ENCODE measurements around the gene YY2. TPM values are rescaled to one million over a fixed set of nuclear protein-coding genes. Genes with fewer than 3 reads are reported as not detected.

YY2 gene
- total and polyA plus RNA-seq, 2 of the 8 experiments (the other 6 are each of a cell fraction or from before 2014, with no cell fraction given): 0.60 to 1.5 TPM

- WGBS, 2 experiments (ENCODE audit: extremely low coverage in 1 of 2, insufficient coverage in 1 of 2, insufficient read length in 1 of 2, insufficient replicate concordance in 2 of 2, low coverage in 1 of 2, low lambda C conversion rate in 2 of 2, missing lambda C conversion rate in 1 of 2): 89% methylated on average over 4 of the region's 4 CpGs; no CpG with 5 or more reads in 1 of the 2 experiments
- DNase-seq (ENCODE audit: low read depth in 1 of 2, low spot score in 2 of 2): no peak
- Histone ChIP-seq H3K18ac (ENCODE audit: extremely low read depth, low read length) (no peak overlapping the region), H2BK12ac (ENCODE audit: low read depth, low read length) (no peak overlapping the region), H3K23ac (ENCODE audit: insufficient read length) (no peak overlapping the region), H3K4me1 (replicated peaks in 1 of 4; ENCODE audit: control insufficient read depth in 3 of 4, insufficient read depth in 4 of 4, low read length in 3 of 4) (no peaks in the 10 kb centered on the region), H2BK20ac (ENCODE audit: low read length) (no peak overlapping the region), H3K79me1 (ENCODE audit: low read depth, low read length) (no peaks in the 10 kb centered on the region), H2AFZ (ENCODE audit: low read length) (no peak overlapping the region), H3K79me2 (ENCODE audit: control insufficient read depth in 1 of 2, insufficient read depth in 2 of 2, low read length in 2 of 2) (no peaks in the 10 kb centered on the region), H2BK120ac (replicated peaks; ENCODE audit: low read depth, low read length) (no peak overlapping the region), H3K23me2 (ENCODE audit: low read depth, low read length) (no peaks in the 10 kb centered on the region), H2BK5ac (ENCODE audit: low read depth, low read length) (no peak overlapping the region), H2BK15ac (ENCODE audit: low read length) (no peak overlapping the region), H4K8ac (ENCODE audit: extremely low read depth, insufficient read depth, low read length) (no peak overlapping the region), H3K36me3 (ENCODE audit: control insufficient read depth in 2 of 4, insufficient read depth in 4 of 4, low read length in 3 of 4) (no peaks in the 10 kb centered on the region; a peak in 1 of 8 replicates), H3K4me2 (ENCODE audit: insufficient read depth in 1 of 2, low read depth in 2 of 2, low read length in 2 of 2) (no peak overlapping the region), H3K4ac (replicated peaks; ENCODE audit: insufficient read length, low read depth, low read length) (no peak overlapping the region), H3K9me3 (ENCODE audit: insufficient read depth in 2 of 2, low read depth in 1 of 2, low read length in 1 of 2) (no peaks in the 10 kb centered on the region), H4K91ac (replicated peaks; ENCODE audit: insufficient read length, low read length) (no peak overlapping the region), H3K4me3 (ENCODE audit: extremely low read depth in 1 of 4, insufficient read depth in 2 of 4, low read depth in 3 of 4, low read length in 4 of 4) (no peak overlapping the region), H4K5ac (ENCODE audit: insufficient read length, low read depth, low read length) (no peak overlapping the region), H3K27me3 (replicated peaks in 1 of 4; ENCODE audit: control insufficient read depth in 3 of 4, extremely low read depth in 1 of 4, insufficient read depth in 3 of 4, low read length in 3 of 4) (no peaks in the 10 kb centered on the region), H3K14ac (ENCODE audit: insufficient read length) (no peak overlapping the region), H3K9ac (replicated peaks in 1 of 4; ENCODE audit: extremely low read depth in 1 of 4, low read depth in 3 of 4, low read length in 3 of 4) (no peak overlapping the region), H3K56ac (replicated peaks; ENCODE audit: insufficient read length, low read depth, low read length) (no peak overlapping the region), H3K27ac (ENCODE audit: low read depth, low read length) (no peak overlapping the region), H4K20me1 (replicated peaks in 1 of 2; ENCODE audit: control insufficient read depth in 1 of 2, insufficient read depth in 2 of 2, low read length in 2 of 2) (no peaks in the 10 kb centered on the region), H2AK5ac (ENCODE audit: low read depth, low read length) (no peak overlapping the region)
- no peak for TF ChIP-seq TBP (IDR thresholded peaks at IDR 0.05; ENCODE audit: low read depth, low read length)
- no peak for TF ChIP-seq TCF12 (IDR thresholded peaks at IDR 0.05; ENCODE audit: low read depth, low read length)
- no peak for TF ChIP-seq RXRA (IDR thresholded peaks at IDR 0.05; ENCODE audit: insufficient read depth, low read depth, low read length)
- no peak for TF ChIP-seq YY1 (IDR thresholded peaks at IDR 0.05; ENCODE audit: low read depth, low read length)
- TF ChIP-seq GTF2F1 (IDR thresholded peaks at IDR 0.05; ENCODE audit: borderline replicate concordance, low read depth, low read length): no peak
- no peak for TF ChIP-seq EZH2 (IDR thresholded peaks at IDR 0.05; ENCODE audit: low read depth, low read length, severe bottlenecking)
- no peak for TF ChIP-seq SP1 (IDR thresholded peaks at IDR 0.05; ENCODE audit: low read depth, low read length)
- ChIA-PET CTCF (ENCODE audit: partially characterized antibody) (no interaction called here), POLR2A (ENCODE audit: partially characterized antibody) (interaction anchor here (1.9 kb wide), 1 partner anchor 12 kb away, joined by 4 read pairs; no protein-coding TSS in a partner anchor)
- no peak for FAIRE-seq
Measured at GRCh38 chrX:21873063-21873775, 17.4 kb downstream of the YY2 start.
